H9 (cell line): ENCODE measurements around the gene SOS1. TPM values are rescaled to one million over a fixed set of nuclear protein-coding genes. Genes with fewer than 3 reads are reported as not detected.
A peak's percentile ranks its signal among the peaks of the same experiment; 100 is the strongest.

Experiments
- DNase-seq: peaks from one replicate; pipeline ENCODE4 v3.0.0-alpha.2; 2017
- H2AFZ ChIP-seq: one replicate; pipeline ENCODE4 v1.6.1; 2013; ENCODE audit warnings: mild to moderate bottlenecking, low read length, control low read depth, moderate library complexity
- H2AK5ac ChIP-seq: 2 replicates; pipeline ENCODE4 v1.6.1; 2013; ENCODE audit warnings: low read length, control low read depth, mixed read lengths; ENCODE audit not compliant: insufficient read length
- H2BK120ac ChIP-seq: one replicate; pipeline ENCODE4 v1.6.1; 2013; ENCODE audit warnings: low read depth, mild to moderate bottlenecking, low read length, control low read depth, inconsistent platforms; ENCODE audit not compliant: poor library complexity, severe bottlenecking
- H2BK12ac ChIP-seq: 2 replicates; pipeline ENCODE4 v1.6.1; 2013; ENCODE audit warnings: low read length, control low read depth, mixed read lengths, low read depth; ENCODE audit not compliant: insufficient read length
- H2BK15ac ChIP-seq: 2 replicates; pipeline ENCODE4 v1.6.1; 2013; ENCODE audit warnings: low read depth, low read length, control low read depth
- H2BK20ac ChIP-seq: one replicate; pipeline ENCODE4 v1.6.1; 2013; ENCODE audit warnings: low read depth, mild to moderate bottlenecking, low read length, control low read depth, inconsistent platforms; ENCODE audit not compliant: poor library complexity, severe bottlenecking
- H2BK5ac ChIP-seq: 2 replicates; pipeline ENCODE4 v1.6.1; 2013; ENCODE audit warnings: low read length, control low read depth, mixed read lengths; ENCODE audit not compliant: insufficient read length
- H3K14ac ChIP-seq: 2 replicates; pipeline ENCODE4 v1.6.1; 2013; ENCODE audit warnings: low read length, control low read depth; ENCODE audit not compliant: insufficient read depth
- H3K18ac ChIP-seq: 2 replicates; pipeline ENCODE4 v1.6.1; 2013; ENCODE audit warnings: low read depth, mild to moderate bottlenecking, mixed read lengths, low read length, control low read depth; ENCODE audit not compliant: insufficient read length
- H3K23ac ChIP-seq: 2 replicates; pipeline ENCODE4 v1.6.1; 2013; ENCODE audit warnings: low read length, control low read depth, mixed read lengths, low read depth; ENCODE audit not compliant: insufficient read length
- H3K23me2 ChIP-seq: 2 replicates; pipeline ENCODE4 v1.6.1; 2013; ENCODE audit warnings: low read depth, mild to moderate bottlenecking, mixed read lengths, low read length, control low read depth; ENCODE audit not compliant: insufficient read length, poor library complexity, severe bottlenecking
- H3K27ac ChIP-seq: 2 replicates; pipeline ENCODE4 v1.5.1; 2013; ENCODE audit warnings: low read length, control low read depth, mixed read lengths, low read depth; ENCODE audit not compliant: insufficient read length
- H3K27me3 ChIP-seq: 2 replicates; pipeline ENCODE4 v1.6.1; 2013; ENCODE audit warnings: low read length, control low read depth, inconsistent platforms; ENCODE audit not compliant: insufficient read depth
- H3K4ac ChIP-seq: 2 replicates; pipeline ENCODE4 v1.6.1; 2013; ENCODE audit warnings: low read depth, mild to moderate bottlenecking, control low read depth, inconsistent platforms, low read length, moderate library complexity
- H3K4me1 ChIP-seq: 2 replicates; pipeline ENCODE4 v1.6.1; 2013; ENCODE audit warnings: low read length, control low read depth, inconsistent platforms; ENCODE audit not compliant: insufficient read depth
- H3K4me2 ChIP-seq: 2 replicates; pipeline ENCODE4 v1.6.1; 2013; ENCODE audit warnings: low read length, control low read depth, mixed read lengths; ENCODE audit not compliant: insufficient read length, insufficient read depth
- H3K56ac ChIP-seq: 2 replicates; pipeline ENCODE4 v1.6.1; 2013; ENCODE audit warnings: low read depth, mild to moderate bottlenecking, mixed read lengths, low read length, control low read depth; ENCODE audit not compliant: insufficient read length
- H3K79me1 ChIP-seq: 2 replicates; pipeline ENCODE4 v1.6.1; 2013; ENCODE audit warnings: low read depth, mild to moderate bottlenecking, moderate library complexity, low read length, control low read depth, inconsistent platforms; ENCODE audit not compliant: insufficient read depth, poor library complexity, severe bottlenecking
- H3K79me2 ChIP-seq: 2 replicates; pipeline ENCODE4 v1.6.1; 2013; ENCODE audit warnings: low read length, control low read depth, inconsistent platforms; ENCODE audit not compliant: insufficient read depth
- H3K9ac ChIP-seq: 2 replicates; pipeline ENCODE4 v1.6.1; 2013; ENCODE audit warnings: low read length, control low read depth, mixed read lengths; ENCODE audit not compliant: insufficient read length; ENCODE audit errors: extremely low read depth
- H3K9me3 ChIP-seq: one replicate; pipeline ENCODE4 v1.6.1; 2013; ENCODE audit warnings: low read depth, low read length, inconsistent platforms; ENCODE audit not compliant: control insufficient read depth
- H3T11ph ChIP-seq: one replicate; pipeline ENCODE4 v1.6.1; 2013; ENCODE audit warnings: mild to moderate bottlenecking, low read length, control low read depth, inconsistent platforms
- H4K20me1 ChIP-seq: one replicate; pipeline ENCODE4 v1.6.1; 2013; ENCODE audit not compliant: control insufficient read depth, insufficient read length, insufficient read depth
- H4K5ac ChIP-seq: 2 replicates; pipeline ENCODE4 v1.6.1; 2013; ENCODE audit warnings: low read depth, mild to moderate bottlenecking, mixed read lengths, low read length, control low read depth; ENCODE audit not compliant: insufficient read length
- H4K8ac ChIP-seq: replicated peaks from 2 replicates; pipeline ENCODE4 v1.6.1; 2013; ENCODE audit warnings: low read length, control low read depth, mixed read lengths, low read depth; ENCODE audit not compliant: insufficient read length
- H4K91ac ChIP-seq: 2 replicates; pipeline ENCODE4 v1.6.1; 2013; ENCODE audit warnings: low read depth, mild to moderate bottlenecking, moderate library complexity, mixed read lengths, low read length, control low read depth; ENCODE audit not compliant: insufficient read length
- H3K27ac Mint-ChIP-seq, 3 experiments: 2 replicates in 2 of 3; 3 replicates in 1 of 3; pipeline ENCODE4 v1.8.0; 2020 to 2021; ENCODE audit warnings: mixed read lengths in 3 of 3, mild to moderate bottlenecking in 1 of 3, moderate library complexity in 1 of 3
- H3K27me3 Mint-ChIP-seq: 2 replicates; pipeline ENCODE4 v1.8.0; 2021; ENCODE audit warnings: low read depth, mild to moderate bottlenecking, moderate library complexity, mixed read lengths
- H3K36me3 Mint-ChIP-seq, 3 experiments: 2 replicates in 2 of 3; 3 replicates in 1 of 3; pipeline ENCODE4 v1.8.0; 2020 to 2021; ENCODE audit warnings: low read depth in 3 of 3, mixed read lengths in 3 of 3; ENCODE audit not compliant: insufficient read depth in 1 of 3
- H3K4me1 Mint-ChIP-seq, 2 experiments: 2 replicates each; pipeline ENCODE4 v1.8.0; 2020; ENCODE audit warnings: mixed read lengths in 2 of 2
- H3K4me3 Mint-ChIP-seq, 2 experiments: 2 replicates in 1 of 2; 3 replicates in 1 of 2; pipeline ENCODE4 v1.8.0; 2020 to 2021; ENCODE audit warnings: mild to moderate bottlenecking in 2 of 2, mixed read lengths in 2 of 2, moderate library complexity in 1 of 2
- H3K9me3 Mint-ChIP-seq, 2 experiments: 2 replicates in 1 of 2; 3 replicates in 1 of 2; pipeline ENCODE4 v1.8.0; 2020; ENCODE audit warnings: mild to moderate bottlenecking in 2 of 2, mixed read lengths in 2 of 2, moderate library complexity in 1 of 2
- CTCF ChIP-seq: fragments of 200-600 bp; sonication (generic); conservative IDR thresholded peaks from 3 replicates; pipeline ENCODE4 v1.8.0; 2021; ENCODE audit warnings: antibody characterized with exemption, mild to moderate bottlenecking
- WGBS: extraction: QIAGEN DNeasy Blood & Tissue Kit; methylation state at CpG from one replicate; pipeline ENCODE4 v1.1.7; 2013; ENCODE audit warnings: missing lambda C conversion rate, low lambda C conversion rate, mixed read lengths; ENCODE audit not compliant: insufficient read length; ENCODE audit errors: extremely low coverage; 5-methylcytosine and 5-hydroxymethylcytosine counted together
- total RNA-seq: library from RNA; stranded (reverse); gene quantifications from 2 replicates; pipeline ENCODE4 v1.2.1, GENCODE V29; 2021

The SOS1 gene
- total RNA-seq, 1 experiment from 2014 or later: 35.8 TPM

GRCh38 chr2:39118786-39119499 is 1.9 kb downstream of the SOS1 start:
- no peak overlapping the region for H2BK20ac ChIP-seq
- H3K27me3 ChIP-seq: no peaks in the 10 kb centered on the region
- no peak for DNase-seq
- H2BK12ac ChIP-seq: no peak overlapping the region
- H4K20me1 ChIP-seq: no peaks in the 10 kb centered on the region
- Mint-ChIP-seq H3K36me3 (peaks cover 7 to 25% (median 23%) of the 10 kb centered on the region in 3 experiments), H3K27ac (peak overlapping the region in 1 of 3 experiments; percentile 55; a peak in 2 of 7 replicates), H3K9me3 (no peaks in the 10 kb centered on the region), H3K4me1 (peaks cover 32 to 42% of the 10 kb centered on the region in 2 experiments), H3K4me3 (peak overlapping the region; percentile 83 to 93), H3K27me3 (no peaks in the 10 kb centered on the region)
- H4K5ac ChIP-seq: no peak overlapping the region
- H3K18ac ChIP-seq: no peak overlapping the region
- no peaks in the 10 kb centered on the region for H3K9me3 ChIP-seq
- H3K14ac ChIP-seq: no peak overlapping the region
- H2BK120ac ChIP-seq: no peak overlapping the region
- no peak overlapping the region for H3K23ac ChIP-seq
- H3K79me2 ChIP-seq: peaks cover 21% of the 10 kb centered on the region
- H3K4ac ChIP-seq: no peak overlapping the region
- H2BK5ac ChIP-seq: no peak overlapping the region
- peaks cover 3% of the 10 kb centered on the region for H3K79me1 ChIP-seq
- H3K23me2 ChIP-seq: peaks cover 24% of the 10 kb centered on the region
- no peak overlapping the region for H3T11ph ChIP-seq
- no peak overlapping the region for H3K56ac ChIP-seq
- H4K91ac ChIP-seq: no peak overlapping the region
- peak overlapping the region; percentile 36 for H3K9ac ChIP-seq
- H2BK15ac ChIP-seq: no peak overlapping the region
- WGBS: no CpG with 5 or more reads among the region's 6 CpGs
- H4K8ac ChIP-seq: no peak overlapping the region
- no peak for TF ChIP-seq CTCF
- H2AK5ac ChIP-seq: no peak overlapping the region
- no peak overlapping the region for H2AFZ ChIP-seq
- peak overlapping the region; percentile 96 for H3K4me2 ChIP-seq
- no peak overlapping the region for H3K27ac ChIP-seq
- H3K4me1 ChIP-seq: no peaks in the 10 kb centered on the region
